Femur (tissue), 1 donor: ENCODE results near the gene HMGN1.

Experiments
- DNase-seq: peaks from one replicate; pipeline ENCODE4 v3.0.0-alpha.2; 2017

HMGN1 gene

GRCh38 chr21:39327727-39328126 lies 21.2 kb downstream of the HMGN1 start:
- no peak for DNase-seq

- no peak for DNase-seq
Observed at GRCh38 chr21:39326607-39327307, 22.1 kb downstream of the HMGN1 start.

- no peak for DNase-seq
Observed at GRCh38 chr21:39325458-39325857, 23.4 kb downstream of the HMGN1 start.

- no peak for DNase-seq
Observed at GRCh38 chr21:39321424-39321823, 27.5 kb downstream of the HMGN1 start.

GRCh38 chr21:39319814-39320332 lies 29.0 kb downstream of the HMGN1 start:
- no peak for DNase-seq

GRCh38 chr21:39319251-39319756 lies 29.6 kb downstream of the HMGN1 start:
- peak; percentile 33 for DNase-seq

GRCh38 chr21:39318091-39318959 lies 30.6 kb downstream of the HMGN1 start:
- DNase-seq, result no peak

- no peak for DNase-seq
Observed at GRCh38 chr21:39317134-39318090, 31.5 kb downstream of the HMGN1 start.

- DNase-seq, result no peak
Observed at GRCh38 chr21:39316729-39317128, 32.2 kb downstream of the HMGN1 start.

GRCh38 chr21:39315603-39316445 lies 33.1 kb downstream of the HMGN1 start:
- DNase-seq, result no peak

GRCh38 chr21:39314143-39315027 lies 34.5 kb downstream of the HMGN1 start:
- peak; percentile 80 for DNase-seq

GRCh38 chr21:39313571-39314142 lies 35.2 kb downstream of the HMGN1 start, which contains the start of gene BRWD1:
BRWD1 (minus strand) TSS chr21:39313632; CDS start chr21:39313491, 141 bp downstream.
- DNase-seq, result peak; percentile 88

- no peak for DNase-seq
Observed at GRCh38 chr21:39313042-39313570, 35.8 kb downstream of the HMGN1 start.

GRCh38 chr21:39312112-39313041 lies 36.5 kb downstream of the HMGN1 start:
- peak; percentile 96 for DNase-seq

GRCh38 chr21:39311164-39311563 lies 37.7 kb downstream of the HMGN1 start:
- DNase-seq, result no peak

GRCh38 chr21:39307466-39307865 lies 41.4 kb downstream of the HMGN1 start:
- DNase-seq, result no peak

- no peak for DNase-seq
Observed at GRCh38 chr21:39300587-39300986, 48.3 kb downstream of the HMGN1 start.

GRCh38 chr21:39296891-39297290 lies 52.0 kb downstream of the HMGN1 start:
- DNase-seq, result no peak
